Activated B cell treated with CpG ODN at 0.5 μM for 24 hours (primary cell): ENCODE data around the gene MB21D2. TPM values are rescaled to one million over a fixed set of nuclear protein-coding genes. Genes with fewer than 3 reads are reported as not detected.

ENCODE experiments used
- ATAC-seq: fragments of 200-7000 bp; cut with Tn5 transposase; one replicate; pipeline ENCODE4 v1.10.0; 2021; ENCODE audit warnings: low read depth, mild to moderate bottlenecking, moderate library complexity
- CTCF ChIA-PET: fragments of 350-600 bp; sonication (Branson Sonifier 250); formaldehyde crosslinking; loops from one replicate; lab custom pipeline; 2021; ENCODE audit warnings: antibody characterized with exemption; lab: Charles Lee
- POLR2A ChIA-PET: fragments of 350-600 bp; sonication (Branson Sonifier 250); formaldehyde crosslinking; loops from one replicate; lab custom pipeline; 2021; ENCODE audit warnings: antibody characterized with exemption; lab: Charles Lee
- DNase-seq: peaks from one replicate; pipeline ENCODE4 v3.0.0; 2022
- H3K27ac Mint-ChIP-seq: one replicate; pipeline ENCODE4 v1.8.0; 2020; ENCODE audit warnings: mixed read lengths
- H3K27me3 Mint-ChIP-seq: one replicate; pipeline ENCODE4 v1.8.0; 2021; ENCODE audit warnings: mixed read lengths
- H3K36me3 Mint-ChIP-seq: one replicate; pipeline ENCODE4 v1.8.0; 2021; ENCODE audit warnings: low read depth, mixed read lengths
- H3K4me1 Mint-ChIP-seq: one replicate; pipeline ENCODE4 v1.8.0; 2021; ENCODE audit warnings: mixed read lengths
- H3K4me3 Mint-ChIP-seq: one replicate; pipeline ENCODE4 v1.8.0; 2020; ENCODE audit warnings: mild to moderate bottlenecking, mixed read lengths
- H3K9me3 Mint-ChIP-seq: one replicate; pipeline ENCODE4 v1.8.0; 2020; ENCODE audit warnings: mixed read lengths
- CTCF ChIP-seq: fragments of 200-600 bp; IDR thresholded peaks from one replicate; pipeline ENCODE4 v1.8.0; 2022; ENCODE audit warnings: antibody characterized with exemption, mild to moderate bottlenecking
- intact Hi-C: fragments of 100-400 bp; cut with micrococcal nuclease; formaldehyde crosslinking; loops from one replicate; pipeline ENCODE4 v1.15.1; 2024
- total RNA-seq: library from RNA; stranded (reverse); gene quantifications from 2 replicates; pipeline ENCODE4 v1.2.3, GENCODE V29; 2022

The MB21D2 gene
- total RNA-seq, 1 donor from 2014 or later: 0.09 TPM

GRCh38 chr3:192917028-192917403, 640 bp downstream of the MB21D2 start:
- peak overlapping the region; percentile 73 for H3K4me3 Mint-ChIP-seq
- ChIA-PET POLR2A (no interaction called here), CTCF (no interaction called here)
- intact Hi-C loops: loop anchor here (5.0 kb wide), 1 partner anchor 100 kb away; no protein-coding TSS in a partner anchor
- H3K9me3 Mint-ChIP-seq: no peaks in the 10 kb centered on the region
- DNase-seq (no peak), ATAC-seq (no peak)
- H3K36me3 Mint-ChIP-seq: no peaks in the 10 kb centered on the region
- H3K27ac Mint-ChIP-seq: no peak overlapping the region
- TF ChIP-seq CTCF: no peak
- H3K27me3 Mint-ChIP-seq: peaks cover 67% of the 10 kb centered on the region
- H3K4me1 Mint-ChIP-seq: peaks cover 21% of the 10 kb centered on the region

- CTCF ChIA-PET: no interaction called here
- no peaks in the 10 kb centered on the region for H3K9me3 Mint-ChIP-seq
- peaks cover 71% of the 10 kb centered on the region for H3K27me3 Mint-ChIP-seq
- ATAC-seq (no peak), DNase-seq (no peak)
- H3K27ac Mint-ChIP-seq: no peak overlapping the region
- intact Hi-C loops: loop anchor here (5.0 kb wide), 1 partner anchor 99 kb away; no protein-coding TSS in a partner anchor
- no peaks in the 10 kb centered on the region for H3K36me3 Mint-ChIP-seq
- peaks cover 21% of the 10 kb centered on the region for H3K4me1 Mint-ChIP-seq
- POLR2A ChIA-PET: no interaction called here
- H3K4me3 Mint-ChIP-seq: peak overlapping the region; percentile 73
- TF ChIP-seq CTCF: no peak
Measured at GRCh38 chr3:192916371-192917027, 1.2 kb downstream of the MB21D2 start.

- intact Hi-C loops: loop anchor here (5.0 kb wide), 1 partner anchor 98 kb away; no protein-coding TSS in a partner anchor
- Mint-ChIP-seq H3K27me3 (peaks cover 68% of the 10 kb centered on the region), H3K4me1 (peaks cover 21% of the 10 kb centered on the region), H3K9me3 (no peaks in the 10 kb centered on the region), H3K27ac (no peak overlapping the region), H3K4me3 (no peak overlapping the region), H3K36me3 (no peaks in the 10 kb centered on the region)
- CTCF ChIA-PET: no interaction called here
- ATAC-seq (no peak), DNase-seq (no peak)
- TF ChIP-seq CTCF: no peak
- POLR2A ChIA-PET: no interaction called here
Measured at GRCh38 chr3:192915722-192916121, 1.9 kb downstream of the MB21D2 start.

GRCh38 chr3:192915304-192915703, 2.4 kb downstream of the MB21D2 start:
- ChIA-PET POLR2A (no interaction called here), CTCF (no interaction called here)
- TF ChIP-seq CTCF: no peak
- H3K4me1 Mint-ChIP-seq: peaks cover 21% of the 10 kb centered on the region
- ATAC-seq (no peak), DNase-seq (no peak)
- no peak overlapping the region for H3K4me3 Mint-ChIP-seq
- no peak overlapping the region for H3K27ac Mint-ChIP-seq
- intact Hi-C loops: loop anchor here (5.0 kb wide), 1 partner anchor 98 kb away; no protein-coding TSS in a partner anchor
- no peaks in the 10 kb centered on the region for H3K9me3 Mint-ChIP-seq
- no peaks in the 10 kb centered on the region for H3K36me3 Mint-ChIP-seq
- peaks cover 64% of the 10 kb centered on the region for H3K27me3 Mint-ChIP-seq

- Mint-ChIP-seq H3K36me3 (no peaks in the 10 kb centered on the region), H3K9me3 (no peaks in the 10 kb centered on the region)
- intact Hi-C loops: loop anchor here (5.0 kb wide), 1 partner anchor 98 kb away; no protein-coding TSS in a partner anchor
Measured at GRCh38 chr3:192914848-192915247, 2.8 kb downstream of the MB21D2 start.

More at GRCh38 chr3:192914848-192915247, 2.8 kb downstream of the MB21D2 start:
- H3K4me3 Mint-ChIP-seq: no peak overlapping the region
- H3K27ac Mint-ChIP-seq: no peak overlapping the region
- POLR2A ChIA-PET: no interaction called here
- ATAC-seq (no peak), DNase-seq (no peak)
- H3K27me3 Mint-ChIP-seq: peaks cover 62% of the 10 kb centered on the region
- TF ChIP-seq CTCF: no peak
- CTCF ChIA-PET: no interaction called here
- H3K4me1 Mint-ChIP-seq: peaks cover 21% of the 10 kb centered on the region
